HG02763 (cell line): ENCODE results near the gene PGM2.

ENCODE experiments used
- ATAC-seq: cut with Tn5 transposase; IDR thresholded peaks from one replicate; pipeline ENCODE4 v1.9.1; 2021; ENCODE audit warnings: mild to moderate bottlenecking, moderate library complexity; ENCODE audit not compliant: unreplicated experiment

Gene PGM2

GRCh38 chr4:37860266-37860665 lies 33.8 kb downstream of the PGM2 start:
- no peak for ATAC-seq

DNA sequence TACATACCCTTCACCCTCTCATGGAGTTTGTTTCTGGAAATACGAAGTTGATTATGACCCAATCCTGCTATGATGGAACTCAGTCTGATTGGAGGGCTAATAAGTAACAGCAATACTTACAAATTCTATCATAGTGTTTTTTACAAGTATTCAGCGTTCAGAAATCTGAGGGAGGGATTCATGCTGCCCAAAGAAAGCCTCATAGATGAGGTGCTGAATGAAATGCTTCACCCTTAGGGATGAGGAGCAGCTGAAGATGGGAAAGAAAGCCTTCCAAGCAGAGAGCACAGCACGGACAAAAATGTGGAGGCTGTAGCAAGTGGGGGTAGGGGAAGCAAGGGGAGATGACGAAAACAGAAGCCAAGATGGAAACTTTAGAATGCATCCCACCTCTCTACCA lies 36.5 kb downstream of the PGM2 start:
- ATAC-seq, result no peak

DNA sequence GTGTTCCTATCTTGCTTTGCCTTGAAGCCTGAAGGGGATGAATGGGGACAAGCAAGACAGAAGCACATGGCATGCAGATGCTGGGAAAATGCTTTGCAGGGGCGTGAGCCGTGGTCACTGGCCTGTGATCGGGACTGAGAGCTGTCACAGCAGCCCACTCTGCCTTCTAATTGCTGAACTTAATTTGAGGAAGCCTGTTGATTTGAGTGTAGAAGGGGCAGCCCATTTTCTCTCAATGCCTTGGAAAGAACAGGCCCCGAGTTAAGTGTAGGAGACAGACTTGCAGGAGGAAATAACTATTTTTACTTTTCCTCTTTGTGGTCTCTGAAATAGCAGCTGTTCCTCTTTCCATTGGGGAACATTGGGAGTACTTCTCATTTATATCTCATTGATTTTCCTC lies 38.3 kb downstream of the PGM2 start:
- no peak for ATAC-seq

GRCh38 chr4:37865450-37865849 lies 39.0 kb downstream of the PGM2 start:
- ATAC-seq, result no peak

GRCh38 chr4:37867102-37867501 lies 40.6 kb downstream of the PGM2 start:
- ATAC-seq, result no peak

- ATAC-seq, result no peak
Measured at GRCh38 chr4:37868238-37868637, 41.8 kb downstream of the PGM2 start.

- ATAC-seq, result no peak
Measured at GRCh38 chr4:37872310-37872988, 46.0 kb downstream of the PGM2 start.

DNA sequence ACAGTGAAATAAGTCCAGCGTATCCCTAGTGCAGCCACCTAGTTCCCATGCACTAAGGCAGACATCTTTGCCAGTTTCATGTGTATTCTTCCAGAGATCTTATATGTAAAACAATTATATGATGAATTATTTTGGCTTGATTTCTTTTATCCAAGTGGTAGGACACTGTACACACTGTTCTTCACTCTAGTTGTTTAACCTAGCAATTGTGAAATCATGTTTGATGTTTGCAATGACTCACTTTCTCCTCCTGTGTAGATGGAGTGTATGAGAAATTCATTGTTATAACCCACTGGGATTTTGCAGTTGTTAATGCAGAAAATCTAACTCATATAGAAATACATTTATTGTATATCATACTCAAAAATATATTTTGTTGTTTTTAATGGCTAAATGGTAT lies 46.9 kb downstream of the PGM2 start:
- ATAC-seq, result no peak

- no peak for ATAC-seq
Measured at GRCh38 chr4:37876156-37876555, 49.7 kb downstream of the PGM2 start.

DNA sequence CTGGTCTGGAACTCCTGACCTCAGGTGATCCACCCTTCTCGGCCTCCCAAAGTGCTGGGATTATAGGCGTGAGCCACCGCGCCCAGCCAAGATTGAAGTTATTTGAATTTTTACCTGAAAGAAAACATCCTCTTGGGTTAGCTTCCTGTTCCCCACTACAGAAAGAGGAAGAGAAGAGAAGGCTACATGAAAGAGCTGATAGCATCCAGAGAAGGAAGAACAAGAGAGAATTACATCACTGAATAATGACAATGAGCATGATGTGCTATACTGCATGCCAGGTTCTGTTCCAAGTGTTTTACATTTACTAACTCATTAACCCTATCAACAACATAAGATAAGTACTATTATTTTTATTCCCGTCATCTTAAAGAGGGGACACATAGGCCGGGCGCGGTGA lies 52.9 kb downstream of the PGM2 start:
- ATAC-seq, result no peak

DNA sequence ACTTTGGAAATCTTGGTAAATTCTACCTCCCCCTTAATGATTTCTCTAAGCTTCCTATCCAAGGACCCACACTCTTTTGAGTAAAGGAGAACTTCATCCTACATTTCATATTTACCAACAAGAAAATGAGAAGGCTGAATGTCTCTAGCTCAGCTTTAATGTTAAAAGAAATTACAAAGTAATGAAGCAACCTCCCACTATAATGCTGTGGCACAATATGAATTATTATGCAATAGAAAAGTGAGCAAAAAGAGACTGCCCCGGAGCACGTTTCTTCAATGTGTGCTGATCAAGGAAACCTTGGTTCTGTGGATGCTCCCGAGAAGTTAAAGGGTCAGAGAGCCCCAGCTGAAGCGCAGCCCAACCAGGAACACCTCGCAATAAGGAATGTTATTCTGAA lies 55.3 kb downstream of the PGM2 start:
- no peak for ATAC-seq

DNA sequence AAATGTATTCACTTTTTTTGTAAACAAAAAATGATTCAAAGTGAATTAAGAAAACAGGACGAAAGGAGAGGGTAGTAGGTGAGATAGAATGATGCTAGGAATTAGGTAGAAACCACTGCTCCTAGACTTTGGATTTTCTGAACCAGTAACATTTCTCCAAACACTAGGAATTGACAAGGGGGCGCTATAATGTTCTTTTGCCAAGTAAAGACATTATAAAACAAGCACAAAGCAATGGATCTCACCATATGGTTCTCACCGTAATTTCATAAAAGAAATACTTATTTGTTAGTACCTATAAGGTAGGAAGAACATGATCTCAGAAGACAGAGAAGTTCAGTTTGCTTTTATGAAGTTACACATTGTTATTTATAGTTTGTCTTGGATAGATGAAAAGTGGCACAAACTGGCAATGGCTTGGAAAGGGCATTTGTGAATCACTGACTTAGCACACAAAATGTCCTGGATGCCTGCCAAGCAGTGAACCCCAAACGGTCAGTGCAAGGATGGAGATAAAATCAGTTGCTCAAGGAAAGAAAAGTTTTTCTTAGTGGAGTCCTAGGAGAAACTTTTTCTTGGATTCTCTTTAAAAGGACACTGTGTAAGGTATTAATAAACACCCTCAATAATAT lies 56.3 kb downstream of the PGM2 start:
- no peak for ATAC-seq

DNA sequence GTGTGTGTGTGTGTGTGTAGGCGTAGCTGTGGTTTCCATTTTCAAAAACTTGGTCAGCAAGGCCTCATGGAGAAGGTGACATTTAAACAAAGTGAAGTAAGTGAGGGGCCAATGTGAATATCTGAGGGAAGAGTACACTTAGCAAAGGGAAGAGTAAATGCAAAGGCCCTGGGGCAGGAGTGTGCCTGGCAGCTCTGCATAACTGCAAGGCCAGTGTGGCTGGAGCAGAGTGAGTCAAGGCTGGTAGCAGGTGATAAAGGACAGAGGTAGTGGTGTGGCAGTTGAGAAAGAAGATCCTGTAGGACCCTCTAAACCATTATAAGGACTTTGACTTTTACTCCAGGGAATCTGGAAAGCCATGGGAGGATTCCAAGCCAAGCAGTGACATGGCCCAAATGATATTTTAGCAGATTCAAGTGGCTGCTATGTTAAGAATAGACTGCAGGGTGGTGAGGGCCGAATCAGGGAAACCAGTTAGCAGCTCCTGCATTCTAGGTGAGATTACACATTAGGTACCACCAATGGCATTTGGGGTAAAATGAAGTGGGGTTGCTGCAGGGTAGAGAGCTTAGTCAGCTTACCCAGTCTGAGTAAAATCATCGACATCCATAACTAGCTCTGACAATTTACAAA lies 58.5 kb downstream of the PGM2 start:
- ATAC-seq, result no peak

DNA sequence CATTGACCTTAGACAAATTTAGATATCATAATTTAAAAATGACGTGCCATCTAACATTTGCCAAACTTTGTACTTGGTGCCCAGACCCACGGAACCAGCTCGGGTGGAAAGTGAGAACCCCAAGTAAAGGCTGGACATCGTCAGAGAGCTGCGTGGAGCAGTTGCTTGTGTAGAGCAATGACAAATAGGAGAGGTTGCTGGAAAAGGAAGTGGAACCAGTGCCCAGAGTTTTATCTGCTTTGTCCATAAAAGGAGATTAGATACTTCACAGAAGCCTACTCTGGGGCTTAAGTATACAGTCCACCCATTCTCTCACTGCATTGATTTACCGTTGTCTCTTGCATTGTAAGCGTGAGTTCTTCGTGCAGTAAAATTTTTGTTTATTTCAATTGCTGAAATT lies 59.0 kb downstream of the PGM2 start:
- ATAC-seq, result no peak

GRCh38 chr4:37889849-37890800 lies 63.6 kb downstream of the PGM2 start:
- peak; percentile 8 for ATAC-seq

GRCh38 chr4:37890801-37891259 lies 64.3 kb downstream of the PGM2 start, which contains the start of gene TBC1D1:
TBC1D1 (plus strand) TSS chr4:37891084; CDS start chr4:37902096, 11,012 bp downstream.
- peak; percentile 40 for ATAC-seq

- ATAC-seq, result peak; percentile 46
Measured at GRCh38 chr4:37891260-37892159, 65.0 kb downstream of the PGM2 start.

DNA sequence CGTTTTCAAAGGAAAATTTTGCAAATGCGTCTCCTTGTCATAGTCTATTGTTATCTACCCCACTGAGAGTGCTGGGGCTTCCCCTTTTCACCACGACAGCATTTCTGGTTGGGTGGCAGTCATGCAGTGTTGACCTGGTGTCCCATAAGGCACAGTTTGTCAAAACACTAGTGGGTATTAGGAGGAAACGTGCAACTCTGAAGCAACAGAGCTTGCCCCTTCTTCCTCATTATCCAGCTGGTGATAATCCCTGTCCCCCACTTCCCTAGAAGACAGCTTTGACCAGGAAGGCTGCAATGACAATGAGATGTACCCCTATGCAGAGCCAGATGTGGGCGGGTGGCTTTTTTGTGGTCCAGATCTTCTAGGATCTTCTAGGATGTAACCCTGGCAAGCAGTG lies 66.2 kb downstream of the PGM2 start:
- ATAC-seq, result peak; percentile 46

- no peak for ATAC-seq
Measured at GRCh38 chr4:37893164-37893563, 66.7 kb downstream of the PGM2 start.

GRCh38 chr4:37895271-37895670 lies 68.8 kb downstream of the PGM2 start:
- ATAC-seq, result no peak
